HAP-1 (cell line): ENCODE measurements around the gene TOMM6.

Experiments
- DNase-seq, 2 experiments: peaks; one replicate each; pipeline ENCODE4 v3.0.0-alpha.2; 2016 to 2020; ENCODE audit warnings: low spot score in 2 of 2
- H3K27me3 ChIP-seq: fragments of 250-450 bp; sonication (Bioruptor Pico); 2 replicates; pipeline ENCODE4 v1.5.1; 2020; ENCODE audit warnings: low read depth, mild to moderate bottlenecking, moderate library complexity
- H3K36me3 ChIP-seq: fragments of 250-450 bp; sonication (Bioruptor Pico); replicated peaks from 2 replicates; pipeline ENCODE4 v1.5.1; 2020; ENCODE audit warnings: mild to moderate bottlenecking
- H3K4me1 ChIP-seq: fragments of 250-450 bp; sonication (Bioruptor Pico); 2 replicates; pipeline ENCODE4 v1.5.1; 2020; ENCODE audit warnings: mild to moderate bottlenecking
- H3K4me3 ChIP-seq: fragments of 250-450 bp; sonication (Bioruptor Pico); 2 replicates; pipeline ENCODE4 v1.5.1; 2020; ENCODE audit warnings: mild to moderate bottlenecking, moderate library complexity
- H3K9me3 ChIP-seq: fragments of 250-450 bp; sonication (Bioruptor Pico); 2 replicates; pipeline ENCODE4 v1.5.1; 2020; ENCODE audit warnings: mild to moderate bottlenecking, moderate library complexity
- in situ Hi-C: fragments of 300-500 bp; cut with MboI; formaldehyde crosslinking; loops from 3 replicates; pipeline ENCODE4 v1.14.3; 2020; ENCODE audit warnings: low sequenced_read_pairs, inconsistent platforms, mixed read lengths

The TOMM6 gene

DNA sequence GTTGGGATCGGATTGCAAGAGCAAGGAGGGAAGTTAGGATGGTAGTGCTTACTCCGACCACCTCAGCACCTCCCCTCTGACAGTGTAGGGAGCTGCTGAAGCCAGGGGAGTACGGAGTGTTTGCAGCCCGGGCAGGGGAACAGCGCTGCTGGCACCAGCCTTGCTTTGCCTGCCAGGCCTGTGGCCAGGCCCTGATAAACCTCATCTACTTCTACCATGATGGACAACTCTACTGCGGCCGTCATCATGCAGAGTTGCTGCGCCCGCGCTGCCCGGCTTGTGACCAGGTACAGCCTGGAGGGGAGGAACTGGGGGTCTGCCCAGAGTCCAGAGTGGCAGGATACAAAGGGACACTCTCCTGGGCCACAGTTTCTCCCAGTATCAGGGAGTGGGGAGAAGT, 2.2 kb upstream of the TOMM6 start:
- Histone ChIP-seq H3K27me3 (no peaks in the 10 kb centered on the region), H3K4me3 (no peak overlapping the region), H3K36me3 (peaks cover 20% of the 10 kb centered on the region), H3K9me3 (no peaks in the 10 kb centered on the region), H3K4me1 (peaks cover 9% of the 10 kb centered on the region)
- in situ Hi-C loops = loop anchor here (5.0 kb wide), 1 partner anchor 137 kb away; the partner anchor contains the start of genes BYSL and MED20
- no peak for DNase-seq

DNA sequence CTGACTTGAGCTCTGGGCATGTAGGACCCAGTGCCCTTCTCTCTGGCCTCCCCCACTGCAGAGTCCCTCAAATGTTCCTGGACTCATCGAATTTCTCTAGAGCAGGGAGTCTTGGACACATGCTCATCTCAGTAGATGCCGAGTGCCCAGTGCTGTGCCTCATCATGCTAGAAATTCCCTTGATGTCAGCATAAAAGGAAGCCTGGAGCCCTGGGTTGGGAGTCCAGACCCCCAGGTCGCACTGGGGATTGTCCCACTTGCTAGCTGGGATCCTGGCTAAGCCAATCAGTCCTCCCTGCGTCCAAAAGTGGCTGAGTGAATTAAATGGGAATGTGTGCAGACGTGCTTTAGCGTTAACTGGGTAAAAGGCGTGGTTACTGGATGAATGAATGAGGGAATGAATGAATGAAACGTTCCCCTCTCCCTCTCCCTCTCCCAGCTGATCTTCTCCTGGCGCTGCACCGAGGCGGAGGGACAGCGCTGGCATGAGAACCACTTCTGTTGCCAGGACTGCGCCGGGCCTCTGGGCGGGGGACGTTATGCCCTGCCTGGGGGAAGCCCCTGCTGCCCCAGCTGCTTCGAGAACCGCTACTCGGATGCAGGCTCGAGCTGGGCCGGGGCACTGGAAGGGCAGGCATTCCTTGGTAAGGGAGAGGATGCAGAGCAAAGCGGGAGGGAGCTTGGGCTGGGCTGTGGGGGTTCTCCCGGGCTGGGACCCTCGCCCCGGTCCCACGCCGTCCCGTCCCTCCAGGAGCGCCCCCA, 1.6 kb upstream of the TOMM6 start:
- no peak for DNase-seq
- Histone ChIP-seq H3K4me1 (peaks cover 9% of the 10 kb centered on the region), H3K27me3 (no peaks in the 10 kb centered on the region), H3K9me3 (no peaks in the 10 kb centered on the region), H3K36me3 (peaks cover 26% of the 10 kb centered on the region), H3K4me3 (peak overlapping the region; percentile 94)
- in situ Hi-C loops = loop anchor here (5.0 kb wide), 1 partner anchor 136 kb away; the partner anchor contains the start of genes BYSL and MED20

DNA sequence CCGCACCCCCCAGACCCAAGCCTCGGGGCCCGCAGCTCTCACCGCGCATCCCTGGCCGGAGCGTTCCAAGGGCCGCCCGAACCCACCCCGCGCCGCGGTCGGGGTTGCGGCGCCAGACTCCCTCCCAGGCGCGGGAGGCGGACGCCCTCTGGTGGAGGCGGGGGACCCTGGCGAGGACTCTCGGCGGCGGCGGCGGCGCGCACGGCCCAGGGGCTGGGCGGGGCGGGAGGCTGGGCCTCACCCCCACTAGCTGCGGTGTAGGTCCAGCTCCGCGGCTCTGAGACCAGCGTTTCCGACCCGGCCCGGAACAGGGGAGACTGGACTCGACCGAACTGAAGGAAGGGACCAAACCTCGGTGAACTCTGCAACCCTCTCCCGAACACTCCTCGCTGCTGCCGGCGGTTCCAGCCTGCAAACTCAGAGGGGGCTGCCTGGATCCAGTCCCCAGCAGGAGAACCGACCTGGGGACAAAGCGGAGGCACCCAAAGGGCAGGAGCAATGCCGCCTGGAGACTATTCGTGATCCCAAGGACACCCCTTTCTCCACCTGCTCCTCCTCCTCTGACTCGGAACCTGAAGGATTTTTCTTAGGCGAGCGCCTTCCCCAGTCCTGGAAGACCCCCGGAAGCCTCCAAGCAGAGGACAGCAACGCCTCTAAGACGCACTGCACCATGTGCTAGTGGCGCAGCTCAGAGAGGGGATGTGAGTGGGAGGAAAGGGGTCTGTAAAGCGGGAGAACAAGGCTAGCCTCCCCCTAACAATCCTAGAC, 859 bp upstream of the TOMM6 start:
- peak; percentile 60 to 92 for DNase-seq
- in situ Hi-C loops = loop anchor here (5.0 kb wide), 1 partner anchor 136 kb away; the partner anchor contains the start of genes BYSL and MED20

DNA sequence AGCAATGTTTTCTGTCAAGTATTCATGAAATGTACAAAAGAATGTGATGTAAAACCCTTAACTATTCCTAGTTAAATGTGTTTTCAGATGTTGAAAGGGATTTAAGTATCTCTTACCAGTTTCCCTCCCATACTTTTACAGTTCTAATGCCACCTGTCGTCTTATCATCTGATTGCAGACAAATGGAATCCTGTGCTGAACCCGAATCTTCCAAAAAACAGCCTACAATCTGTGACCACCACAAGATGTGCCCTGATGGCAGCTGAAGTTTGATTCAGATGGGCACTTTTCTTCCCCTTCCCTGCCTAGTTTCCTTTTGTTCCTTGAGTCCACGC, 1.9 kb downstream of the TOMM6 start:
- Histone ChIP-seq H3K36me3 (peaks cover 44% of the 10 kb centered on the region), H3K9me3 (no peaks in the 10 kb centered on the region), H3K4me3 (no peak overlapping the region), H3K4me1 (peaks cover 3% of the 10 kb centered on the region), H3K27me3 (no peaks in the 10 kb centered on the region)
- in situ Hi-C loops = loop anchor here (5.0 kb wide), 1 partner anchor 133 kb away; the partner anchor contains the start of genes BYSL and MED20
- DNase-seq = no peak

More for the DNA sequence above, 859 bp upstream of the TOMM6 start:
- Histone ChIP-seq H3K4me1 (peaks cover 3% of the 10 kb centered on the region), H3K27me3 (no peaks in the 10 kb centered on the region), H3K9me3 (no peaks in the 10 kb centered on the region), H3K4me3 (peak overlapping the region; percentile 94), H3K36me3 (peaks cover 34% of the 10 kb centered on the region)

DNA sequence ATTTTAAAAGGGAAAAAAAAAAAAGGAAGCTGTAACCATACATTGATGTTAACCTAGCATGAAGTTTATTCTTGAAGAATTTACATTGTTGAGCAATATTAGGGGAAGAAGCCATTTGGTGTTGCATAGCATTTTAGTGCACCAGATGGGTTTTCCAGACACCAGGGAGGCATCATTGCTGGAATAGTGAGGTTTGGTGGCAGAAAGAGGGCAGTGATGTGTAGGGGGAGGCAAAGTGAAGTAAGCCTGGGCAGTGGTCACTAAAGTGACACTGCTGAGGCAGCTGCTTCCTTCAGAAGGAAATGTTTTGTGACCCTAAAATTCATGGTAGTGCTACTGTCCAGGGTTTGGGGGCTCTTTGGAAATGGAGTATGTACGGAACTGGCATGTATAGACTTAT, 2.6 kb downstream of the TOMM6 start:
- in situ Hi-C loops = no loop called here
- no peak overlapping the region for H3K4me3 ChIP-seq
- peaks cover 44% of the 10 kb centered on the region for H3K36me3 ChIP-seq
- H3K4me1 ChIP-seq = peaks cover 3% of the 10 kb centered on the region
- DNase-seq = no peak
- no peaks in the 10 kb centered on the region for H3K27me3 ChIP-seq
- H3K9me3 ChIP-seq = no peaks in the 10 kb centered on the region

DNA sequence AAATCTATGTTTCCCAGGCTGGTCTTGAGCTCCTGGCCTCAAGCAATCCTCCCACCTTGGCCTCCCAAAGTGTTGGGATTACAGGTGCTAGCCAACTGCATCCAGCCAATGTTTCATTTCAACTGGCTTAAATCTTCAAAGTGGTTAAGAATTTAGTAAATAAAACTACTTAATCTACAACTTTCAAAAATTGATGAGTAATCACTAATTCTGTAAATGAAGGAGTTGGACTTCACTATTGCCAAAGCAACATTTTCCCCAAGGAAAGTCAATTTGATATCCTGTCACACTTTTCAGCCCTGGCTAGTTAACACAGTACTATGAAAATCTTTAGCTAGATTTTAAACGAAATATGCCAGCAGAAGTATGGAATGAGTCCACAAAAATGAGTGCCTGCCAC, 3.8 kb downstream of the TOMM6 start:
- peaks cover 53% of the 10 kb centered on the region for H3K36me3 ChIP-seq
- no peak for DNase-seq
- in situ Hi-C loops = no loop called here
- no peaks in the 10 kb centered on the region for H3K27me3 ChIP-seq
- no peaks in the 10 kb centered on the region for H3K9me3 ChIP-seq
- H3K4me3 ChIP-seq = no peak overlapping the region
- no peaks in the 10 kb centered on the region for H3K4me1 ChIP-seq

DNA sequence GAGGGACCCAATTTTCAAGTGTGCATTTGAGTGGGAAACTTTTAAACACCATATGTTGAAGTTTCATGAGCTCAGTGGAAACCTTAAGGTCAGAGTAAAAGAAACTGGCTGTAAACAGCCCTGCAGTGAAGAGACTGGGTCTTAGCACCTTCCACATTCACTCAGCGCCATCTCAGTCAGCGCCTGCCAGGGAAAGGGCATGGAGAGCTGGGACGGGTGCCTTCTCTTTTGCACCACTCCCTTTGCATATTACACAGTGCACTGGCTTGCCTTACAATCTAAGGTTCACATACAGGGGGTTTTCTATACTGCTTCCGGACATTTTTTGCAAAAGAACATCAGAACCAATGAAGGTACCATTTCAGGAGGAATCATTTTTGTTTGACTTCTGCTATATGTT, 4.5 kb downstream of the TOMM6 start:
- Histone ChIP-seq H3K9me3 (no peaks in the 10 kb centered on the region), H3K27me3 (no peaks in the 10 kb centered on the region), H3K36me3 (peaks cover 53% of the 10 kb centered on the region), H3K4me1 (no peaks in the 10 kb centered on the region), H3K4me3 (no peak overlapping the region)
- in situ Hi-C loops = no loop called here
- DNase-seq = no peak

DNA sequence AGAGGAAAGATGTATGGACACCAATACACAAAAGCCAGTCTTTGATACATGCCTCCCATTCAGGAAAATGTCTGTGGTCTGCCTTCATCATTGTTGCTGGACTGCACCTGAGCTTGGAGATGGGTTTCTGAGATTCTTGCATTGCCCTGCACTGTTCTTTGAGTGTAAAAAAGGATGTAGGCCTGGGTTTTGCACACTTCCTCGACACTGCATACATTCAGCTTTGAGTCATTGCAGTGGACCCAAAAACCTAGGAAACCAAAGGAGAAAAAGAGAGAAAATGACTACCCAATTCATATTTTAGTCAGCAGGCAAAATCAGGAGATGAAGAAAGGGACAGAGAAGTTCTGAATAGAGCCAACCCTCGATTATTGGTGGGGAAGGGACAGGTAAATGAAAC, 9.0 kb downstream of the TOMM6 start:
- Histone ChIP-seq H3K9me3 (no peaks in the 10 kb centered on the region), H3K4me3 (no peak overlapping the region), H3K27me3 (no peaks in the 10 kb centered on the region), H3K4me1 (no peaks in the 10 kb centered on the region), H3K36me3 (peaks cover 21% of the 10 kb centered on the region)
- no peak for DNase-seq
- in situ Hi-C loops = no loop called here

DNA sequence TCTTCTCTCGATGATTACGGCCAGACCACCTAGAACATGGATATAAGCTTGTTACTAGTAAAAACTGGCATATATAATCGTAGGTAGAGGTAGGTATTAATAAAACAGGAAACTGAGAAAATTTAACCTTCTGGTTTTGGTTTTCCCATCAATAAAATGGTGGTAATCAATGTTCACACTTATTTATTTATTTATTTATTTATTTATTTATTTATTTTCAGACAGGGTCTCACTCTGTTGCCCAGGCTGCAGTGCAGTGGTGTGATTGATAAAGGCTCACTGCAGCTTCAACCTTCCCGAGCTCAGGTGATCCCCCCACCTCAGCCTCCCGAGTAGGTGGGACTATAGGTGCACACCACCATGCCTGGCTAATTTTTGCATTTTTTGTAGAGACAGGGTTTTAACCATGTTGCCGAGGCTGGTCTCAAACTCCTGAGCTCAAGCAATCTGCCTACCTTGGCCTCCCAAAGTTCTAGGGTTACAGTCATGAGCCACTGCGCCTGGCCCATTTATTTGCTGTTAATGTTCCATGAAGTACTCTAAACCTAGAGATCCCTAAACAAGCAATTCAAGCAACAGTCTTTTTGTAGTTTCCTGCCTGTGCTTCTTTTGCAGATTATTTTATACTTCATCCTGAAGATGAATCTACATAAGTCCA, 11.5 kb downstream of the TOMM6 start:
- in situ Hi-C loops = no loop called here
- no peak for DNase-seq
- peaks cover 9% of the 10 kb centered on the region for H3K36me3 ChIP-seq
- H3K27me3 ChIP-seq = no peaks in the 10 kb centered on the region
- H3K4me1 ChIP-seq = no peaks in the 10 kb centered on the region
- no peak overlapping the region for H3K4me3 ChIP-seq
- H3K9me3 ChIP-seq = no peaks in the 10 kb centered on the region

DNA sequence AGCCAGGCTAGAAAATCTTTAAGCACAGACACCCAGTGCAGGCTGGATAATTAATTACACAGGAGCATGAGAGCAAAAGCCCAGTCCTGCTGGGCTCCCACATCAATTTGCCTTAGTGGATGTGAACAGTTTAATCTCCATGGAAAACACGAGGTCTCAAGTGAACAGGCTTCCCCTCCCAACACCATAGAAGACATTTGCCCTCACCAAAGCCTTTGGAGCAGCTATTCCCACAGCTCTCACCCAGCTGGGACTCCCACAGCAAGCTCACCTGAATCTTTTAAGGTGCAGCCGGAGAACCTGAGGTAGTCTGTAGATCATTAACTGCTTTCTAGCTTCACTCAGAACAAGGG, 12.0 kb downstream of the TOMM6 start:
- H3K9me3 ChIP-seq = no peaks in the 10 kb centered on the region
- no peak for DNase-seq
- H3K4me1 ChIP-seq = no peaks in the 10 kb centered on the region
- no peaks in the 10 kb centered on the region for H3K27me3 ChIP-seq
- peaks cover 9% of the 10 kb centered on the region for H3K36me3 ChIP-seq
- in situ Hi-C loops = no loop called here
- H3K4me3 ChIP-seq = no peak overlapping the region

DNA sequence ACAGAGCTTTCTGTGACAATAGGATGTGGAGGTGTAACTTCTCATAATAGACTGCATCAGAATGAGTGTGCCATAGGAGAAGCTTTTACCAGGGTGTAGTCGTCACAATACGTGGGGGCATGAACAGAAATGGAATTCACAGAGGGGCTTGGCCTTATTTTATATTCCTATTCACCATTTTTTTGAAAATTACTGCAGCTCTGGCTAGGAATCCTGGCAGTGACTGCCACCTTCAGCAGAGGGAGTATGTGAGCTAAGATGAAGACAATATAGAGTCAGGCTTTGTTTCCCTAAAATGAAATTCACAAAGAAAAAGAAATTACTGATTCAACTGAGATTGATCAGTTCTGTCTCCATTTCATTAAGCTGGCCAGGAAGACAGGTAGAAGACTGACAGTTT, 13.9 kb downstream of the TOMM6 start:
- H3K4me1 ChIP-seq = no peaks in the 10 kb centered on the region
- H3K27me3 ChIP-seq = no peaks in the 10 kb centered on the region
- H3K4me3 ChIP-seq = no peak overlapping the region
- no peaks in the 10 kb centered on the region; the same call in 1 of the 2 replicates for H3K36me3 ChIP-seq
- H3K9me3 ChIP-seq = no peaks in the 10 kb centered on the region
- in situ Hi-C loops = no loop called here
- peak; percentile 25 to 26 for DNase-seq

DNA sequence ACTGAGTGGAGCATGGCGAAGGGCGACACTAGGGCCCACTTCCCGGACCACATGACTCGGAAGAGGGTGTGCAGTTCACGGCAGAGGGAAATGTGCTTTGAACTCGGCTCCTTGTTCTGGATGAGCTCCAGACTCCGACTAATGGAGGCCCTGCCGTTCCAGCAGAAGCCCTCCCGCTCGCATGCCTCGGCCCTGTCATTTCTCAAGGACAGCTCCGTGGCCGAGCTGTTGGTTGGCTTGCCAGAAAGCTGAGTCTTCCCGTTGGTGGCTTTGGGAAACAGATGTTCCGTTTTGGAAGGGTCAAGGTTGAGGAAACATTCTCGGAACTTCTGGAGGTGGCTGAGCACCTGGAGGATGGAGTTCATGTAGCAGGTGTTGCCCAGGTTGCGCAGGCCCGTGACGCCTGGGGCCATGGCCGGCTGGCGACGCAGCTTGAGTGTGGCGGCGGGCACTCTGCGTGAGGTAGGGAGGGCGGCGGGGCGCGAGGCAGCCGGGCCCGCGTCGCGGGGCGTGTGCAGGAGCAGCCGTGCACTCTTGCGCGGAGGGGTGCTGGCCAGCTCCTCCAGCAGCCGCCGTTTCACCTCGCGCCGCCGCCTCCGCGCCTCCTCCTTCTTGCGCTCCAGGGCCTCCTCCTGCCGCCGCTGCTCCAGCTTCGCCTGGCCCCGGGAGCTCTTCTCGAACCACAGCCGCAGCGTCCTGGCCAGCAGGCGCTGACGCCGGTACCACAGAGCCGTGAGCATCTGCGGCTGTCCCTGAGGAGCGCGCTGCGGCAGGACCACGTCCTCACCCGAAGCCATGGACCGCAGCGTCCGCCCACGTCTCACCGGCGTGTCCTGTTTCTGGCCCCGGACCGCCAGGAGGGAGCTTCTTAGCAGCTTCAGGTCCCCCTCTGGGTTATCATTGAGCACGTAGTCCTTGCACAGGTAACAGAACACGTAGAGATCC, 18.6 kb downstream of the TOMM6 start:
- DNase-seq = no peak
- in situ Hi-C loops = no loop called here
- H3K27me3 ChIP-seq = no peaks in the 10 kb centered on the region
- H3K9me3 ChIP-seq = no peaks in the 10 kb centered on the region
- no peaks in the 10 kb centered on the region; the same call in 1 of the 2 replicates for H3K36me3 ChIP-seq
- no peak overlapping the region for H3K4me3 ChIP-seq
- H3K4me1 ChIP-seq = no peaks in the 10 kb centered on the region

DNA sequence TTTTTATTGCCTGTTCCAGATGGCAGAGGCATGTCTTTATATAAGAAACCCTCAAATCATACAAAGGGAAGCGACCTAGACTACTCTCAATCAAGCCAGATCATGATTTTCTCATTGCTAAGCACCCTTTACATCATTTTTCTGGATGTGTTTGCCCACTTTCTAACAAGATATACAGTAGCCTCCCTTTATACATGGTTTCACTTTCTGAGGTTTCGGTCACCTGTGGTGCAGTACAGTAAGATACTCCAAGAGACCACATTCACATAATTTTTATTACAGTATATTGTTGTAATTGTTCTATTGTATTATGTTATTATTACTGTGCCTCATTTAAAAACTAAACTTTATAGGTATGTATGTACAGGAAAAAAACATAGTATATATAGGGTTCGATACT, 23.6 kb downstream of the TOMM6 start:
- in situ Hi-C loops = no loop called here
- DNase-seq = no peak
- Histone ChIP-seq H3K27me3 (no peaks in the 10 kb centered on the region; the same call in 1 of the 2 replicates), H3K9me3 (no peaks in the 10 kb centered on the region), H3K4me1 (0 out of 2 replicates have a peak, but pooled peaks cover 2% of the 10 kb centered on the region), H3K4me3 (no peak overlapping the region), H3K36me3 (no peaks in the 10 kb centered on the region)
